Activated CD4-positive, alpha-beta memory T cell treated with anti-CD3 and anti-CD28 coated beads for 36 hours (primary cell): Measurements from ENCODE around the gene UBASH3B. TPM values are rescaled to one million over a fixed set of nuclear protein-coding genes. Genes with fewer than 3 reads are reported as not detected.
"Not testable (repeated sequence)": the region's sequence is repeated elsewhere in the genome, so short reads cannot be mapped to it uniquely, and the experiment has no call there.

Source experiments
- CTCF ChIA-PET: fragments of 350-600 bp; sonication (Branson Sonifier 250); formaldehyde crosslinking; loops from one replicate; lab custom pipeline; 2021; ENCODE audit warnings: antibody characterized with exemption, inconsistent platforms; lab: Charles Lee
- POLR2A ChIA-PET: fragments of 350-600 bp; sonication (Branson Sonifier 250); formaldehyde crosslinking; loops from one replicate; lab custom pipeline; 2021; ENCODE audit warnings: antibody characterized with exemption; lab: Charles Lee
- DNase-seq: peaks from one replicate; pipeline ENCODE4 v3.0.0-alpha.2; 2020
- H3K27ac Mint-ChIP-seq: one replicate; pipeline ENCODE4 v1.8.0; 2021; ENCODE audit warnings: mixed read lengths
- H3K27me3 Mint-ChIP-seq: one replicate; pipeline ENCODE4 v1.8.0; 2021; ENCODE audit warnings: mixed read lengths
- H3K36me3 Mint-ChIP-seq: one replicate; pipeline ENCODE4 v1.8.0; 2021; ENCODE audit warnings: mixed read lengths
- H3K4me1 Mint-ChIP-seq: one replicate; pipeline ENCODE4 v1.8.0; 2021; ENCODE audit warnings: low read depth, mixed read lengths
- H3K4me3 Mint-ChIP-seq: one replicate; pipeline ENCODE4 v1.8.0; 2021; ENCODE audit warnings: mild to moderate bottlenecking, mixed read lengths
- H3K9me3 Mint-ChIP-seq: one replicate; pipeline ENCODE4 v1.8.0; 2021; ENCODE audit warnings: mixed read lengths
- intact Hi-C: fragments of 100-400 bp; cut with micrococcal nuclease; formaldehyde crosslinking; loops from one replicate; pipeline ENCODE4 v1.15.1; 2023
- total RNA-seq, 2 experiments: library from RNA; stranded (reverse); gene quantifications; one replicate each; pipeline ENCODE4 v1.2.3, GENCODE V29; 2021

The UBASH3B gene
- total RNA-seq, 2 experiments from 2014 or later = 18.8 to 20.8 TPM

- ChIA-PET CTCF (interaction anchor here (0.7 to 26.3 kb wide), 20 partner anchors 7 to 271 kb away, joined by 3 to 372 read pairs (median 7); no protein-coding TSS in a partner anchor), POLR2A (interaction anchor here (0.6 kb wide), 3 partner anchors 13 to 183 kb away, joined by 3 read pairs; partner anchors contain the start of gene CRTAM)
- H3K4me1 Mint-ChIP-seq = peaks cover 34% of the 10 kb centered on the region
- H3K36me3 Mint-ChIP-seq = no peaks in the 10 kb centered on the region
- peak overlapping the region; percentile 1 for H3K27ac Mint-ChIP-seq
- intact Hi-C loops = no loop called here
- peak overlapping the region; percentile 40 for H3K4me3 Mint-ChIP-seq
- no peak for DNase-seq
- peaks cover 1% of the 10 kb centered on the region for H3K27me3 Mint-ChIP-seq
- H3K9me3 Mint-ChIP-seq = no peaks in the 10 kb centered on the region
These were observed 195.9 kb downstream of the UBASH3B start for GRCh38 chr11:122851366-122851966.

GRCh38 chr11:122852074-122852795 lies 196.7 kb downstream of the UBASH3B start:
- Mint-ChIP-seq H3K27me3 (peaks cover 1% of the 10 kb centered on the region), H3K36me3 (no peaks in the 10 kb centered on the region), H3K27ac (peak overlapping the region; percentile 1), H3K4me1 (peaks cover 40% of the 10 kb centered on the region), H3K9me3 (no peaks in the 10 kb centered on the region), H3K4me3 (peak overlapping the region; percentile 40)
- peak; percentile 62 for DNase-seq
- intact Hi-C loops = loop anchor here (1.0 kb wide), 1 partner anchor 272 kb away; no protein-coding TSS in a partner anchor
- ChIA-PET CTCF (interaction anchor here (0.6 to 26.3 kb wide), 27 partner anchors 8 to 272 kb away, joined by 3 to 372 read pairs (median 7); partner anchors contain the start of genes CRTAM and UBASH3B), POLR2A (interaction anchor here (0.6 to 0.8 kb wide), 4 partner anchors 103 to 272 kb away, joined by 3 read pairs; no protein-coding TSS in a partner anchor)

GRCh38 chr11:122852796-122853160 lies 197.3 kb downstream of the UBASH3B start:
- Mint-ChIP-seq H3K36me3 (no peaks in the 10 kb centered on the region), H3K27me3 (peaks cover 1% of the 10 kb centered on the region), H3K4me3 (no peak overlapping the region), H3K4me1 (peaks cover 42% of the 10 kb centered on the region), H3K27ac (no peak overlapping the region), H3K9me3 (no peaks in the 10 kb centered on the region)
- CTCF ChIA-PET = interaction anchor here (0.6 to 26.3 kb wide), 30 partner anchors 9 to 637 kb away, joined by 3 to 372 read pairs (median 7); partner anchors contain the start of genes CRTAM and UBASH3B
- no peak for DNase-seq
- POLR2A ChIA-PET = interaction anchor here (0.6 to 0.8 kb wide), 4 partner anchors 104 to 273 kb away, joined by 3 read pairs; no protein-coding TSS in a partner anchor
- intact Hi-C loops = loop anchor here (1.0 kb wide), 1 partner anchor 272 kb away; no protein-coding TSS in a partner anchor

- Mint-ChIP-seq H3K4me3 (no peak overlapping the region), H3K9me3 (no peaks in the 10 kb centered on the region), H3K4me1 (peaks cover 42% of the 10 kb centered on the region), H3K27ac (no peak overlapping the region), H3K36me3 (no peaks in the 10 kb centered on the region), H3K27me3 (peaks cover 1% of the 10 kb centered on the region)
- intact Hi-C loops = no loop called here
- DNase-seq = no peak
- CTCF ChIA-PET = interaction anchor here (0.6 to 26.3 kb wide), 36 partner anchors 9 to 637 kb away, joined by 3 to 372 read pairs (median 6); partner anchors contain the start of genes CRTAM and UBASH3B
- POLR2A ChIA-PET = interaction anchor here (1.3 kb wide), 1 partner anchor 95 kb away, joined by 3 read pairs; no protein-coding TSS in a partner anchor
These were observed 197.7 kb downstream of the UBASH3B start for GRCh38 chr11:122853261-122853660.

- H3K27ac Mint-ChIP-seq = no peak overlapping the region
- intact Hi-C loops = loop anchor here (1.0 kb wide), 4 partner anchors 40 to 225 kb away; no protein-coding TSS in a partner anchor
- ChIA-PET POLR2A (interaction anchor here (1.3 kb wide), 1 partner anchor 96 kb away, joined by 3 read pairs; no protein-coding TSS in a partner anchor), CTCF (interaction anchor here (0.5 to 26.3 kb wide), 45 partner anchors 10 to 1850 kb away, joined by 3 to 372 read pairs (median 4); partner anchors contain the start of genes CRTAM and UBASH3B)
- H3K27me3 Mint-ChIP-seq = peaks cover 1% of the 10 kb centered on the region
- H3K36me3 Mint-ChIP-seq = no peaks in the 10 kb centered on the region
- H3K9me3 Mint-ChIP-seq = no peaks in the 10 kb centered on the region
- DNase-seq = peak; percentile 28
- H3K4me3 Mint-ChIP-seq = no peak overlapping the region
- peaks cover 42% of the 10 kb centered on the region for H3K4me1 Mint-ChIP-seq
These were observed 198.5 kb downstream of the UBASH3B start for GRCh38 chr11:122853971-122854446.

GRCh38 chr11:122861631-122862030 lies 206.1 kb downstream of the UBASH3B start:
- DNase-seq = no peak
- H3K27ac Mint-ChIP-seq = no peak overlapping the region
- no peaks in the 10 kb centered on the region for H3K9me3 Mint-ChIP-seq
- no peak overlapping the region for H3K4me3 Mint-ChIP-seq
- peaks cover 7% of the 10 kb centered on the region for H3K4me1 Mint-ChIP-seq
- ChIA-PET CTCF (interaction anchor here (0.8 to 26.3 kb wide), 3 partner anchors 13 to 193 kb away, joined by 3 to 372 read pairs (median 25); no protein-coding TSS in a partner anchor), POLR2A (no interaction called here)
- H3K27me3 Mint-ChIP-seq = peaks cover 23% of the 10 kb centered on the region
- intact Hi-C loops = no loop called here
- H3K36me3 Mint-ChIP-seq = no peaks in the 10 kb centered on the region

- ChIA-PET CTCF (interaction anchor here (0.8 to 26.3 kb wide), 6 partner anchors 12 to 192 kb away, joined by 3 to 372 read pairs (median 6); partner anchors contain the start of gene CRTAM), POLR2A (no interaction called here)
- Mint-ChIP-seq H3K27ac (no peak overlapping the region), H3K4me1 (peaks cover 3% of the 10 kb centered on the region), H3K4me3 (no peak overlapping the region), H3K36me3 (no peaks in the 10 kb centered on the region), H3K9me3 (no peaks in the 10 kb centered on the region), H3K27me3 (peaks cover 25% of the 10 kb centered on the region)
- intact Hi-C loops = no loop called here
- DNase-seq = no peak
These were observed 206.6 kb downstream of the UBASH3B start for GRCh38 chr11:122862091-122862490.

GRCh38 chr11:122863154-122863553 lies 207.6 kb downstream of the UBASH3B start:
- POLR2A ChIA-PET, H3K4me1 Mint-ChIP-seq, H3K27ac Mint-ChIP-seq, H3K36me3 Mint-ChIP-seq, H3K4me3 Mint-ChIP-seq, H3K9me3 Mint-ChIP-seq, DNase-seq: not testable (repeated sequence)
- intact Hi-C loops = loop anchor here (1.0 kb wide), 1 partner anchor 160 kb away; no protein-coding TSS in a partner anchor
- peaks cover 26% of the 10 kb centered on the region for H3K27me3 Mint-ChIP-seq
- CTCF ChIA-PET = interaction anchor here (0.6 to 26.3 kb wide), 35 partner anchors 9 to 574 kb away, joined by 3 to 372 read pairs (median 5); partner anchors contain the start of gene CRTAM

GRCh38 chr11:122863704-122864326 lies 208.3 kb downstream of the UBASH3B start:
- Mint-ChIP-seq H3K27me3 (peaks cover 27% of the 10 kb centered on the region), H3K27ac (no peak overlapping the region), H3K9me3 (no peaks in the 10 kb centered on the region), H3K4me1 (no peaks in the 10 kb centered on the region), H3K36me3 (no peaks in the 10 kb centered on the region), H3K4me3 (no peak overlapping the region)
- DNase-seq = peak; percentile 63
- intact Hi-C loops = loop anchor here (1.0 kb wide), 1 partner anchor 159 kb away; no protein-coding TSS in a partner anchor
- ChIA-PET POLR2A (interaction anchor here (0.7 kb wide), 1 partner anchor 888 kb away, joined by 3 read pairs; no protein-coding TSS in a partner anchor), CTCF (interaction anchor here (0.5 to 26.3 kb wide), 45 partner anchors 8 to 845 kb away, joined by 3 to 372 read pairs (median 5); partner anchors contain the start of gene CRTAM)
